Endothelial cell of umbilical vein (primary cell): ENCODE data around the gene FTSJ1. TPM values are rescaled to one million over a fixed set of nuclear protein-coding genes. Genes with fewer than 3 reads are reported as not detected.

ENCODE experiments used
- BruUV-seq: library from RNA; stranded (reverse); fragments of 400-500 nt; replicated peaks from 2 replicates; lab custom pipeline; 2021; lab: Mats Ljungman, UMichigan
- CTCF ChIA-PET: fragments of 300-600, 350-600 bp; sonication (Branson Sonifier 250); formaldehyde crosslinking; loops from one replicate; lab custom pipeline; 2021; ENCODE audit warnings: antibody characterized with exemption, inconsistent platforms; lab: Charles Lee
- POLR2A ChIA-PET: fragments of 300-600, 350-600 bp; sonication (Branson Sonifier 250); formaldehyde crosslinking; loops from one replicate; lab custom pipeline; 2021; ENCODE audit warnings: antibody characterized with exemption, inconsistent platforms; lab: Charles Lee
- DNase-seq: peaks from one replicate; pipeline ENCODE4 v3.0.0-alpha.2; 2011; ENCODE audit warnings: low read depth, low spot score
- FAIRE-seq: peaks from 2 replicates; lab custom pipeline; 2011; peaks lifted over from hg19 to GRCh38; lab: Jason Lieb, UNC
- H2AFZ ChIP-seq: 2 replicates; pipeline ENCODE4 v1.6.0; 2012; ENCODE audit warnings: low read depth, low read length, control low read depth, inconsistent platforms
- H3K27ac ChIP-seq: 2 replicates; pipeline ENCODE4 v1.5.1; 2011; ENCODE audit warnings: low read depth, mild to moderate bottlenecking, control low read depth, low read length, moderate library complexity; ENCODE audit not compliant: insufficient read depth
- H3K27me3 ChIP-seq, 2 experiments: 2 replicates each; pipeline versions ENCODE4 v1.6.0 to v1.6.1; 2011; ENCODE audit warnings: low read length in 2 of 2, mixed read lengths in 1 of 2; ENCODE audit not compliant: control insufficient read depth in 2 of 2, insufficient read depth in 2 of 2
- H3K36me3 ChIP-seq, 2 experiments: 2 replicates in 1 of 2; 3 replicates in 1 of 2; pipeline ENCODE4 v1.5.1; 2011; ENCODE audit warnings: low read length in 2 of 2, mild to moderate bottlenecking in 1 of 2, moderate library complexity in 1 of 2; ENCODE audit not compliant: control insufficient read depth in 2 of 2, insufficient read depth in 2 of 2; ENCODE audit errors: extremely low read depth in 1 of 2
- H3K4me1 ChIP-seq: 3 replicates; pipeline ENCODE4 v1.5.1; 2011; ENCODE audit warnings: mild to moderate bottlenecking, low read length; ENCODE audit not compliant: control insufficient read depth, insufficient read depth; ENCODE audit errors: extremely low read depth
- H3K4me2 ChIP-seq: 2 replicates; pipeline ENCODE4 v1.6.1; 2011; ENCODE audit warnings: low read length, control low read depth, mixed read lengths; ENCODE audit not compliant: insufficient read depth
- H3K4me3 ChIP-seq, 3 experiments: fragments of 200-600 bp in 1 of 3; sonication (generic), shearing (Covaris generic) in 1 of 3; replicated peaks in 1 of 3; 2 replicates each; pipeline ENCODE4 v1.5.1; 2011 to 2016; ENCODE audit warnings: control low read depth in 3 of 3, low read length in 3 of 3, mild to moderate bottlenecking in 2 of 3, inconsistent platforms in 1 of 3, low read depth in 1 of 3, moderate library complexity in 1 of 3; ENCODE audit not compliant: insufficient read depth in 1 of 3
- H3K79me2 ChIP-seq: 2 replicates; pipeline ENCODE4 v1.6.0; 2012; ENCODE audit warnings: low read length, inconsistent platforms; ENCODE audit not compliant: control insufficient read depth, insufficient read depth
- H3K9ac ChIP-seq: replicated peaks from 2 replicates; pipeline ENCODE3; 2011; ENCODE audit warnings: low read length, control low read depth; ENCODE audit not compliant: insufficient read depth; ENCODE audit errors: extremely low read depth
- H3K9me1 ChIP-seq: replicated peaks from 3 replicates; pipeline ENCODE4 v1.6.0; 2011; ENCODE audit warnings: mild to moderate bottlenecking, low read length; ENCODE audit not compliant: control insufficient read depth, insufficient read depth; ENCODE audit errors: extremely low read depth
- H3K9me3 ChIP-seq: replicated peaks from 2 replicates; pipeline ENCODE4 v1.5.1; 2012; ENCODE audit warnings: low read length, inconsistent platforms; ENCODE audit not compliant: control insufficient read depth, insufficient read depth
- H4K20me1 ChIP-seq: replicated peaks from 2 replicates; pipeline ENCODE3; 2011; ENCODE audit warnings: mild to moderate bottlenecking, low read length; ENCODE audit not compliant: control insufficient read depth, insufficient read depth; ENCODE audit errors: extremely low read depth
- CTCF ChIP-seq, 2 donors: IDR thresholded peaks; 1 replicate in 1 of 2; 2 replicates in 1 of 2; pipeline ENCODE4 v1.5.1; 2011; ENCODE audit warnings: low read length in 2 of 2, mild to moderate bottlenecking in 2 of 2, moderate library complexity in 2 of 2, control low read depth in 1 of 2, inconsistent platforms in 1 of 2, low read depth in 1 of 2; ENCODE audit not compliant: insufficient read depth in 1 of 2; ENCODE audit errors: extremely low read depth in 1 of 2
- EZH2 ChIP-seq: IDR thresholded peaks from 2 replicates; pipeline ENCODE4 v1.6.1; 2012; ENCODE audit warnings: borderline replicate concordance, low read depth, mild to moderate bottlenecking, moderate library complexity, low read length, inconsistent platforms; ENCODE audit not compliant: severe bottlenecking
- FOS ChIP-seq: IDR thresholded peaks from 2 replicates; pipeline ENCODE4 v1.6.1; 2011; ENCODE audit warnings: mild to moderate bottlenecking, low read length, moderate library complexity, borderline replicate concordance; ENCODE audit not compliant: insufficient read depth
- GATA2 ChIP-seq: IDR thresholded peaks from 2 replicates; pipeline ENCODE4 v1.7.0; 2011; ENCODE audit warnings: low read depth, mild to moderate bottlenecking, moderate library complexity, mixed read lengths, low read length; ENCODE audit not compliant: insufficient read length, insufficient read depth
- JUN ChIP-seq: IDR thresholded peaks from 2 replicates; pipeline ENCODE4 v1.6.1; 2011; ENCODE audit warnings: borderline replicate concordance, low read depth; ENCODE audit not compliant: insufficient read length, insufficient read depth
- MAX ChIP-seq: IDR thresholded peaks from 2 replicates; pipeline ENCODE4 v1.6.1; 2011; ENCODE audit not compliant: insufficient read depth, insufficient read length
- MYC ChIP-seq: IDR thresholded peaks from one replicate; pipeline ENCODE4 v1.6.1; 2011; ENCODE audit warnings: mild to moderate bottlenecking, low read depth, low read length
- POLR2A ChIP-seq: IDR thresholded peaks from 2 replicates; pipeline ENCODE4 v1.6.1; 2012; ENCODE audit warnings: low read depth, mild to moderate bottlenecking, control low read depth, low read length
- POLR2AphosphoS5 ChIP-seq: IDR thresholded peaks from 2 replicates; pipeline ENCODE4 v1.6.1; 2012; ENCODE audit warnings: low read depth, mild to moderate bottlenecking, control low read depth, low read length, moderate library complexity; ENCODE audit not compliant: insufficient read depth
- dilution Hi-C: fragments of 300-500 bp; cut with MboI; formaldehyde crosslinking; loops from one replicate; pipeline ENCODE4 v1.15.0; 2019; ENCODE audit warnings: low sequenced_read_pairs; ENCODE audit not compliant: extremely low pct_ligation_motif_present
- intact Hi-C: fragments of 100-400 bp; cut with micrococcal nuclease; formaldehyde crosslinking; loops from one replicate; pipeline ENCODE4 v1.10.0; 2022
- polyA plus RNA-seq, 4 experiments: library from polyadenylated mRNA; depleted of rRNA in 3 of 4; stranded (reverse) in 3 of 4; unstranded in 1 of 4; fragments of >200 nt; gene quantifications; 2 replicates each; pipeline versions ENCODE4 v1.2.1 to v1.2.3, GENCODE V29; 2011 to 2012; ENCODE audit warnings: missing spikeins in 1 of 4
- total RNA-seq: library from RNA; stranded (reverse); gene quantifications from 2 replicates; pipeline ENCODE4 v1.2.3, GENCODE V29; 2021

FTSJ1 gene
- total and polyA plus RNA-seq, 2 donors (not counting 3 experiments of a cell fraction or from before 2014, with no cell fraction given), result 59.9 to 63.9 TPM

- dilution Hi-C loops, result no loop called here
- Histone ChIP-seq H3K36me3 (no peaks in the 10 kb centered on the region), H2AFZ (peak overlapping the region; percentile 77), H3K4me3 (peak overlapping the region; percentile 71 to 91 (median 88)), H3K27ac (peak overlapping the region; percentile 56), H3K27me3 (no peaks in the 10 kb centered on the region), H3K9me3 (no peaks in the 10 kb centered on the region), H3K9me1 (no peaks in the 10 kb centered on the region), H3K79me2 (peaks cover 34% of the 10 kb centered on the region), H3K4me1 (peaks cover 6% of the 10 kb centered on the region), H3K9ac (peak overlapping the region; percentile 91), H4K20me1 (no peaks in the 10 kb centered on the region), H3K4me2 (peak overlapping the region; percentile 88)
- no peak for DNase-seq
- FAIRE-seq, result no peak
- TF ChIP-seq CTCF (IDR thresholded peaks at IDR 0.05; ENCODE audit: extremely low read depth in 1 of 2, insufficient read depth in 1 of 2, low read depth in 1 of 2, low read length in 2 of 2) (no peak), POLR2AphosphoS5 (no peak), POLR2A (no peak), GATA2 (no peak), EZH2 (no peak), FOS (no peak), MAX (no peak), JUN (no peak), MYC (no peak)
- BruUV-seq, result no TSS peak
- CTCF ChIA-PET, result interaction anchor here (1.2 kb wide), 1 partner anchor 65 kb away, joined by 4 read pairs; the partner anchor contains the start of gene TBC1D25
- intact Hi-C loops, result loop anchor here (1.0 to 5.0 kb wide), 4 partner anchors 47 to 393 kb away; partner anchors contain the start of gene EBP
- POLR2A ChIA-PET, result no interaction called here
Measured at GRCh38 chrX:48475296-48475695, 703 bp upstream of the FTSJ1 start.
